CD14-positive monocyte (primary cell): ENCODE data around the gene PTCHD1. TPM values are rescaled to one million over a fixed set of nuclear protein-coding genes. Genes with fewer than 3 reads are reported as not detected.

ENCODE experiments used
- DNase-seq, 3 donors: peaks; one replicate each; pipeline ENCODE4 v3.0.0-alpha.2; 2011 to 2022
- H2AFZ ChIP-seq: 2 replicates; pipeline ENCODE4 v1.6.0; 2012; ENCODE audit warnings: mild to moderate bottlenecking, low read depth, low read length, inconsistent platforms; ENCODE audit not compliant: insufficient read depth, poor library complexity, severe bottlenecking
- H3K27ac ChIP-seq, 2 donors: 1 replicate in 1 of 2; 2 replicates in 1 of 2; pipeline ENCODE4 v1.5.1; 2012 to 2013; ENCODE audit warnings: low read length in 2 of 2, control low read depth in 1 of 2, inconsistent platforms in 1 of 2, low read depth in 1 of 2, mild to moderate bottlenecking in 1 of 2
- H3K27me3 ChIP-seq, 2 donors: one replicate each; pipeline versions ENCODE4 v1.6.0 to v1.6.1; 2011 to 2013; ENCODE audit warnings: low read length in 2 of 2; ENCODE audit not compliant: control insufficient read depth in 2 of 2, insufficient read depth in 2 of 2
- H3K36me3 ChIP-seq, 2 donors: replicated peaks in 1 of 2; 1 replicate in 1 of 2; 2 replicates in 1 of 2; pipeline versions ENCODE4 v1.5.1 to v1.6.1; 2012 to 2013; ENCODE audit warnings: low read length in 2 of 2, control low read depth in 1 of 2, inconsistent platforms in 1 of 2, mild to moderate bottlenecking in 1 of 2; ENCODE audit not compliant: insufficient read depth in 2 of 2, control insufficient read depth in 1 of 2
- H3K4me1 ChIP-seq, 2 donors: 1 replicate in 1 of 2; 2 replicates in 1 of 2; pipeline versions ENCODE4 v1.5.1 to v1.6.1; 2012 to 2013; ENCODE audit warnings: low read length in 2 of 2, control low read depth in 1 of 2, inconsistent platforms in 1 of 2, mild to moderate bottlenecking in 1 of 2, moderate library complexity in 1 of 2; ENCODE audit not compliant: insufficient read depth in 2 of 2, control insufficient read depth in 1 of 2
- H3K4me2 ChIP-seq: replicated peaks from 2 replicates; pipeline ENCODE3; 2012; ENCODE audit warnings: low read length, moderate library complexity, mild to moderate bottlenecking; ENCODE audit not compliant: poor library complexity, severe bottlenecking; ENCODE audit errors: extremely low read depth
- H3K4me3 ChIP-seq, 3 experiments: fragments of 200-600 bp in 1 of 3; sonication (generic) in 1 of 3; replicated peaks in 1 of 3; 1 replicate in 2 of 3; 2 replicates in 1 of 3; pipeline ENCODE4 v1.5.1; 2011 to 2013; ENCODE audit warnings: low read length in 3 of 3, mild to moderate bottlenecking in 3 of 3, control low read depth in 2 of 3, low read depth in 2 of 3, inconsistent platforms in 1 of 3, moderate library complexity in 1 of 3
- H3K79me2 ChIP-seq: 2 replicates; pipeline ENCODE4 v1.6.0; 2012; ENCODE audit warnings: mild to moderate bottlenecking, control low read depth, inconsistent platforms, low read length, moderate library complexity; ENCODE audit not compliant: insufficient read depth
- H3K9ac ChIP-seq: 2 replicates; pipeline ENCODE4 v1.6.0; 2017; ENCODE audit warnings: low read length, mild to moderate bottlenecking; ENCODE audit not compliant: insufficient read depth, poor library complexity, severe bottlenecking
- H3K9me3 ChIP-seq, 2 donors: replicated peaks in 1 of 2; 1 replicate in 1 of 2; 2 replicates in 1 of 2; pipeline versions ENCODE4 v1.5.1 to v1.6.1; 2012 to 2013; ENCODE audit warnings: low read length in 2 of 2, control low read depth in 1 of 2; ENCODE audit not compliant: control insufficient read depth in 1 of 2, insufficient read depth in 1 of 2
- H4K20me1 ChIP-seq: 2 replicates; pipeline ENCODE4 v1.6.0; 2012; ENCODE audit warnings: mild to moderate bottlenecking, low read length, control low read depth, moderate library complexity; ENCODE audit not compliant: insufficient read depth
- H3K27ac Mint-ChIP-seq, 7 donors: one replicate each; pipeline ENCODE4 v1.8.0; 2020; ENCODE audit warnings: mild to moderate bottlenecking in 7 of 7, mixed read lengths in 7 of 7, moderate library complexity in 6 of 7, inconsistent platforms in 2 of 7
- H3K27me3 Mint-ChIP-seq, 3 donors: one replicate each; pipeline ENCODE4 v1.8.0; 2021 to 2022; ENCODE audit warnings: low read depth in 3 of 3, mild to moderate bottlenecking in 3 of 3, mixed read lengths in 3 of 3, moderate library complexity in 3 of 3, inconsistent platforms in 1 of 3
- H3K36me3 Mint-ChIP-seq, 2 donors: one replicate each; pipeline ENCODE4 v1.8.0; 2020; ENCODE audit warnings: mixed read lengths in 2 of 2, inconsistent platforms in 1 of 2, mild to moderate bottlenecking in 1 of 2
- H3K4me1 Mint-ChIP-seq: one replicate; pipeline ENCODE4 v1.8.0; 2020; ENCODE audit warnings: mild to moderate bottlenecking, mixed read lengths
- H3K4me3 Mint-ChIP-seq, 2 donors: one replicate each; pipeline ENCODE4 v1.8.0; 2020; ENCODE audit warnings: mild to moderate bottlenecking in 2 of 2, mixed read lengths in 2 of 2, moderate library complexity in 1 of 2
- H3K9me3 Mint-ChIP-seq, 7 donors: one replicate each; pipeline ENCODE4 v1.8.0; 2020 to 2022; ENCODE audit warnings: mixed read lengths in 7 of 7, mild to moderate bottlenecking in 6 of 7, moderate library complexity in 6 of 7, inconsistent platforms in 2 of 7
- WGBS: methylation state at CpG from one replicate; pipeline ENCODE4 v1.1.5; 2013; ENCODE audit warnings: missing lambda C conversion rate; ENCODE audit not compliant: insufficient coverage; 5-methylcytosine and 5-hydroxymethylcytosine counted together
- intact Hi-C, 2 donors: fragments of 100-400 bp; cut with micrococcal nuclease; formaldehyde crosslinking; loops; one replicate each; pipeline versions ENCODE4 v1.15.0 to v1.15.1; 2023
- polyA plus RNA-seq, 3 donors: library from polyadenylated mRNA; depleted of rRNA in 1 of 3; unstranded in 2 of 3; stranded (reverse) in 1 of 3; fragments of 300-500 nt in 2 of 3; fragments of >200 nt in 1 of 3; fragmentation: Illumina TruSeq in 2 of 3; gene quantifications; 1 replicate in 2 of 3; 2 replicates in 1 of 3; pipeline ENCODE4 v1.2.3, GENCODE V29; 2012 to 2021
- TF ChIP-seq, protein P1 (sequence below): fragments of 200-600 bp; IDR thresholded peaks from one replicate; pipeline ENCODE4 v1.8.0; 2022; ENCODE audit warnings: antibody characterized with exemption, mild to moderate bottlenecking

Gene PTCHD1
- polyA plus RNA-seq, 3 donors: not detected

- intact Hi-C loops: no loop called here
- Histone ChIP-seq H3K9me3 (no peaks in the 10 kb centered on the region), H3K9ac (no peak overlapping the region), H2AFZ (no peak overlapping the region), H3K79me2 (no peaks in the 10 kb centered on the region), H3K36me3 (no peaks in the 10 kb centered on the region), H3K4me2 (no peak overlapping the region), H3K4me3 (no peak overlapping the region), H3K4me1 (no peaks in the 10 kb centered on the region), H4K20me1 (no peaks in the 10 kb centered on the region), H3K27me3 (no peaks in the 10 kb centered on the region), H3K27ac (no peak overlapping the region)
- TF ChIP-seq, protein P1, sequence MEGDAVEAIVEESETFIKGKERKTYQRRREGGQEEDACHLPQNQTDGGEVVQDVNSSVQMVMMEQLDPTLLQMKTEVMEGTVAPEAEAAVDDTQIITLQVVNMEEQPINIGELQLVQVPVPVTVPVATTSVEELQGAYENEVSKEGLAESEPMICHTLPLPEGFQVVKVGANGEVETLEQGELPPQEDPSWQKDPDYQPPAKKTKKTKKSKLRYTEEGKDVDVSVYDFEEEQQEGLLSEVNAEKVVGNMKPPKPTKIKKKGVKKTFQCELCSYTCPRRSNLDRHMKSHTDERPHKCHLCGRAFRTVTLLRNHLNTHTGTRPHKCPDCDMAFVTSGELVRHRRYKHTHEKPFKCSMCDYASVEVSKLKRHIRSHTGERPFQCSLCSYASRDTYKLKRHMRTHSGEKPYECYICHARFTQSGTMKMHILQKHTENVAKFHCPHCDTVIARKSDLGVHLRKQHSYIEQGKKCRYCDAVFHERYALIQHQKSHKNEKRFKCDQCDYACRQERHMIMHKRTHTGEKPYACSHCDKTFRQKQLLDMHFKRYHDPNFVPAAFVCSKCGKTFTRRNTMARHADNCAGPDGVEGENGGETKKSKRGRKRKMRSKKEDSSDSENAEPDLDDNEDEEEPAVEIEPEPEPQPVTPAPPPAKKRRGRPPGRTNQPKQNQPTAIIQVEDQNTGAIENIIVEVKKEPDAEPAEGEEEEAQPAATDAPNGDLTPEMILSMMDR: no peak
- Mint-ChIP-seq H3K4me3 (no peak overlapping the region), H3K9me3 (peaks cover 0 to 7% (median 3%) of the 10 kb centered on the region in 7 donors), H3K4me1 (no peaks in the 10 kb centered on the region), H3K36me3 (no peaks in the 10 kb centered on the region), H3K27ac (no peak overlapping the region), H3K27me3 (no peaks in the 10 kb centered on the region)
- DNase-seq: no peak
- no CpG with 5 or more reads among the region's 2 CpGs for WGBS
Measured at GRCh38 chrX:23435575-23435974, 100.9 kb downstream of the PTCHD1 start.

DNA sequence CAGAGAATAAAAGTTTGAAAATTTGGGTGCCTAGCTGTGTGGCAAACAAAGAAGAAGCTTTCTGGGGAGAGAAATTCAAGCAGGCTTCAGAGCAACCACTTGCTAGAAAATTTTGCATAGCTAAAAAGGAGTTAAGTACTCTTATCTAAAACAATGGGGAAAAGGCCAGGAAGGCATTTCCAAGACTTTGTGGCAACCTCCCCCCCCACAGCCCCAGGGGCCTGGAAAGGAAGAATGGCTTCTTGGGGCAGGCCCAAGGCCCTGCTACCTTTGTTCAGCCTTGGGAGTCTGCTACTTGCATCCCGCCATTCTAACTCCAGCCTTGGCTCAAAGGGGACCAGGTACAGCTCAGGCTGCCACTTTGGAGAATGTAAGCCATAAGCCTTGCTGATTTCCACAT lies 102.2 kb downstream of the PTCHD1 start:
- peaks cover 0 to 1% (median 0%) of the 10 kb centered on the region in 3 donors for H3K27me3 Mint-ChIP-seq
- no peaks in the 10 kb centered on the region for H3K4me1 Mint-ChIP-seq
- H3K79me2 ChIP-seq: no peaks in the 10 kb centered on the region
- H3K9me3 Mint-ChIP-seq: peaks cover 0 to 8% (median 3%) of the 10 kb centered on the region in 7 donors
- no peak overlapping the region for H3K9ac ChIP-seq
- H3K27me3 ChIP-seq: no peaks in the 10 kb centered on the region
- TF ChIP-seq, protein P1: no peak
- H3K36me3 ChIP-seq: no peaks in the 10 kb centered on the region
- H3K27ac ChIP-seq: no peak overlapping the region
- H3K27ac Mint-ChIP-seq: no peak overlapping the region
- H3K4me3 Mint-ChIP-seq: no peak overlapping the region
- WGBS: 100% methylated on average over 1 of the region's 1 CpG
- H3K9me3 ChIP-seq: no peaks in the 10 kb centered on the region
- H3K36me3 Mint-ChIP-seq: no peaks in the 10 kb centered on the region
- no peak for DNase-seq
- no peak overlapping the region for H3K4me2 ChIP-seq
- intact Hi-C loops: no loop called here
- no peak overlapping the region for H3K4me3 ChIP-seq
- H4K20me1 ChIP-seq: no peaks in the 10 kb centered on the region
- no peak overlapping the region for H2AFZ ChIP-seq
- no peaks in the 10 kb centered on the region for H3K4me1 ChIP-seq
